ENCODE measurements around the gene PWP2.
A peak's percentile ranks its signal among the peaks of the same experiment; 100 is the strongest.
"Not testable (repeated sequence)": the region's sequence is repeated elsewhere in the genome, so short reads cannot be mapped to it uniquely, and the experiment has no call there.

PWP2 gene

DNA sequence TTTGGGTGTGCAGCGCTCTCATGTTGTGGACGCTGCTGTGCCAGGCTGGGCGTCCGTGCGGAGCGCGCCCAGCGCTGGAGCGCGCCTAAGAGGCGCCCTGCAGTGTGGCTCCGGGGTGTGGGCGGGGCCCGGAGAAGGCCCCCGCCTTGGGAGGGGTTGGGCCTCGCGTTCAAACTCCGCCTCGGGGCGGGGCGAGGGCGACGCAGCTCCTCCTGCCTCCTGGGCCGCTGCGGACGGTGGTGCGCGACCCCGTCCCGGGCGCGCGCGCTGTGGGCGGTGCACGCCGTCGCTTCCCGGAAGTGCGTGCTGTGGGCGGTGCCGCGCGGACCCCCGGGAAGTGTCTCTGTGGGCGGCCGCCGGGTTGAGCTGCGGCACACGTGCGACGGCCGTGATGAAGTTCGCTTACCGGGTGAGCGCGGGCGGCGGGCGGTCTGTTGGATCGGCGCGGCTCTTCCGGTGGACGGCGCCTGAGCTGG, at the start of gene PWP2:
Gene PWP2 (plus strand): TSS at position 374 of the 476 bp plus-strand sequence. CDS start 18 bp downstream, at position 392.
- not testable (repeated sequence) for DNase-seq (ENCODE audit: low read depth in 2 of 2, low spot score in 1 of 2)

DNA sequence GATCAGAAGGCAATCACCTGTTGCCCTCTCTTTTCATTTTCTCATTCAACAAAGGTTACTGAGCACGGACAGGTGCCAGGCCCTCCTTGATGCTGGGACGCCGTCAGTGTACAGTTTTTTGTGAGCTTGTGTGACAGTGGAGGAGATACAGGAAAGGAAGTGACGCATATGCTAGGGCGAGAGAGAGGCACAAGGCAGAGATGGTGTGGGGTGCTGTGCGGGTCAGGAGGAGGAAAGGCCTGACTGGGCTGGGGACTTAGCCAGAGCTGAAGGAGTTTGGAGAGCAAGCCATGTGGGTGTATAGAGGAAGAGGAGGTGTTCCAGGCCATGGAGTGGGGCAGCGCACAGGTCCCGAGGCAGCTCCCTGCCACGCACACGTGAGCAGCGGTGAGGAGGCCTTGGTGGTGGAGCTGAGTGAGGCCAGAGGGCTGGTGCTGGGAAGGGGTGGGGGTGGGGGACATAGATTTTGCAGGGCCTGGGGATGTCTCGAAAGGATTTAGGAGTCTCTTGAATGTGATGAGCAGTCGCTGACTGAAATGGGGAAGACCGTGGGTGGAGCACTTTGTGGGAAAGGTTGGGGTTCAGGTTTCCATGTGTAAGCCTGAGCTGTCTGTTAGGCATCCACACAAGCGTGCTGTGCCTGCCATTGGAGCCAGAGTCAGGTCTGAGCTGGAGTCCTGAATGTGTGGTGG, 49.1 kb upstream of the PWP2 start:
- no peak for DNase-seq (ENCODE audit: low read depth in 2 of 2, low spot score in 1 of 2)

DNA sequence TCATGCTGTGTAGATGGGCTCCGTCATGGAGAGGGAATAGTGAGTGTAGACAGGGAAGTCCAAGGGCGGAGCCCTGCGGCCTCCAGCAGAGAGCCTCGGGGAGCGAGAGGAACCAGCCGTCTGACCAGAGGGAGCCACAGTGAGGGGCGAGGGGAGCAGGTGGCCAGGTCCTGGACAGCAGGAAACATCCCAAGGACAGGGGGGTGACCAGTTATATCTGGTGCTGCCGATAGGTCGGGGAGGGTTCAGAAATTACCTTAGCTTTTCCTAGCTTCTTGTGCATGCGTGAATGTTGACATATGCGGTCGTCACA, 48.6 kb upstream of the PWP2 start:
- no peak for DNase-seq (ENCODE audit: low read depth in 2 of 2, low spot score in 1 of 2)

GRCh38 chr21:44058981-44059380, 48.2 kb upstream of the PWP2 start:
- no peak for DNase-seq (ENCODE audit: low read depth in 2 of 2, low spot score in 1 of 2)

DNA sequence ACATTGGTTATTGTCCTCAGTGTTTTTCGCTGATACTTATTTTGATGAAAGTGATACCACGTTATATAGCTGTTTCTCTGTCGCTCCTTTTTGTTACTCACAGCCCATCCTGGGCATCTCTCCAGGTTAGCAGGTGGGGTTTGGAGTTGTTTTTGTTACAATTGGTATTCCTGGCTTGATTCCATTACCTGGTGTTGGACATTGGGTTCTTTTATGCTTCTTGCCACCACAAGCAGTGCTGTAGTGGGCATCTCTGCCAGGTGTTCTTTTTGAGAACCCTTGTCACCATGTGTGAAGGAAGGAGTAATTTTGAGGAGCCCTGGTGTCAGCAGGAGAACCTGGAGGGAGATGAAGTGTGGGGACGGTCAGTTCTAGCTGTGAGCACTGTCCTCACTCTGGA, 47.5 kb upstream of the PWP2 start:
- DNase-seq (ENCODE audit: low read depth in 2 of 2, low spot score in 1 of 2), result no peak

DNA sequence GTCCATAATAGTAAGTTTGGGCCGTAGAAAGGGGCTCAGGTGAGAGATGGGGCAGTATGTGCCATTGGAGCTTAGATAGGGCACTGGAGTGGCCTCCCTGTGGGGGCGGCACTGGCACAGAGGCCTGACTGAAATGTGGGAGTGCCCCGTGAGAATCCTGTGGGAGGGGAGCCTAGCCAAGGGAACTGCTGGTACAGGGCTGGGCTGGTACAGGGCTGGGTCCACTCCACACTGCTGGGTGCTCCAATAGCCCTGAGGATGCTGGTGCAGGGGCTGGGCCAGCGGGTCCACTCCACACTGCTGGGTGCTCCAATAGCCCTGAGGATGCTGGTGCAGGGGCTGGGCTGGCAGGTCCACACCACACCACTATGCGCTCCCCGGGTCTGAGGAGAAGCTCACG, 44.8 kb upstream of the PWP2 start:
- no peak for DNase-seq (ENCODE audit: low read depth in 2 of 2, low spot score in 1 of 2)

- no peak for DNase-seq (ENCODE audit: low read depth in 2 of 2, low spot score in 1 of 2)
These were observed 43.9 kb upstream of the PWP2 start for GRCh38 chr21:44063151-44063912.

DNA sequence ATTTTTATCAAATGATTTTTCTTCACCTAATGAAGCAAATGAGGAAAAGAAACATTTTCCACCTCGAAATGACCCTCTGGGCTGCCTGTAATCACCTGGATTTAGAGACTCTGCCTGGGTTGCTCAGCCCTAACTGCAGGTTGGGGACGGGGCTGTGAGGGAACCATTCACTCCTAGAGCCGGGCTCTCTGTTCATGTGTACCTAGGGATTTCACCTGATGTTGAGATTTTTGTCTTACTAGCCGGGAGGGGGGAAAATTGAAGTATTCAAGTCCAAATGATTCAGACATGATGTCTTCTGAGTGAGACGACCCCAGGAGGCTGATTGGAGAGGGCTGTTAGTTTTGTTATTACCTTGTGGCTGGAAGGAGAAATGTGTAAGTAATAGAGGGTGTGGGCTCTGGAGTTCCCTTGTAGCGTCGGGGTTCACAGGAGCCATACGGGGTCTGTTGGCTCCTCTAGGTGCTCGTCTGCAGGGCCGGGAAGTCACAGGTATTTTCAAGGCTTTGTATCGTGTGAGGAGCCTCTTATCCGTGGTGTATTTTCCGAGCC, 42.3 kb upstream of the PWP2 start:
- DNase-seq (ENCODE audit: low read depth in 2 of 2, low spot score in 1 of 2), result no peak

GRCh38 chr21:44065428-44065827, 41.8 kb upstream of the PWP2 start:
- peak; percentile 49 to 55 for DNase-seq (ENCODE audit: low read depth in 2 of 2, low spot score in 1 of 2)

DNA sequence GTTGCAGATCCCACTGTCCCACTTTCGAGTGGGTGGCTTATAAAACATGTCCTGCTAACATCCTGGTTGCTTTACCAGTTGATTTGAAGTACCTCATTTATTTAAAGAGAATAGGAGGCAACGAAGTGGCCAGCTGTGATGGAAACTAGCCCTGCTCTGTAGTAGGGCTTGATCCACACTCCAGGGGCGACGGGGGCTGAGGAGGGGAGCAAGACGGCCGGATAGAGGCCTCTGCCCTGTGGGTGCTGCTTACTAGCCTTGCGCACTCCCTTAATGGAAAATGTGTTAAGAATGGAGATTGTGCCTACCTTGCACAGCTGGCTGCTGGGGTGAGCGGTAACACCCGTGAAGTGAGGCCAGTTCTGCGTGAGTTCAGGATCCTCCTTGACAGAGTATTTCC, 41.1 kb upstream of the PWP2 start:
- no peak for DNase-seq (ENCODE audit: low read depth in 2 of 2, low spot score in 1 of 2)

- no peak for DNase-seq (ENCODE audit: low read depth in 2 of 2, low spot score in 1 of 2)
These were observed 40.0 kb upstream of the PWP2 start for GRCh38 chr21:44067011-44067839.

- no peak for DNase-seq (ENCODE audit: low read depth in 2 of 2, low spot score in 1 of 2)
These were observed 36.8 kb upstream of the PWP2 start for GRCh38 chr21:44070391-44070790.

GRCh38 chr21:44071359-44072104, 35.7 kb upstream of the PWP2 start:
- DNase-seq (ENCODE audit: low read depth in 2 of 2, low spot score in 1 of 2), result no peak

DNA sequence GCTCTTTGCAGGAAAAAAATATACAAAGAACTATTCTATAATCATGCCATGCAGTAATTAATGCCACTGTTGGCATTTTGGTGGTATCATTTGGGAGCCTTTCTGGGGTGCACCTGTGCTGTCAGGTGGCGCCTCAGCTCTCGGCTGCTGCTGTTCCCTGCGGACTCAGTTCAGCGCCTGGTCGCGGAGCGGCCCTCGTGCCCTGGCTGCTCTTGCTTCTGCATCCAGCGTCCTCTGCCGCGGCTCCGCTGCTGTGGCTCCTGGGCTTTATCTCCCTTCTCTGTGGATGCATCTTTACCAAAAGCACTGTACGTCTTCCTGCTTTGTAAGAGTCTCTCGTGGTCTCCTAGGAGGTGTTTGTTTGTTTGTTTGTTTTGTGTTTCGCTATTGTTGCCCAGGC, 35.1 kb upstream of the PWP2 start:
- DNase-seq (ENCODE audit: low read depth in 2 of 2, low spot score in 1 of 2), result no peak

GRCh38 chr21:44074315-44074958, 32.8 kb upstream of the PWP2 start:
- DNase-seq (ENCODE audit: low read depth in 2 of 2, low spot score in 1 of 2), result no peak

GRCh38 chr21:44076316-44076715, 30.9 kb upstream of the PWP2 start:
- DNase-seq (ENCODE audit: low read depth in 2 of 2, low spot score in 1 of 2), result no peak

DNA sequence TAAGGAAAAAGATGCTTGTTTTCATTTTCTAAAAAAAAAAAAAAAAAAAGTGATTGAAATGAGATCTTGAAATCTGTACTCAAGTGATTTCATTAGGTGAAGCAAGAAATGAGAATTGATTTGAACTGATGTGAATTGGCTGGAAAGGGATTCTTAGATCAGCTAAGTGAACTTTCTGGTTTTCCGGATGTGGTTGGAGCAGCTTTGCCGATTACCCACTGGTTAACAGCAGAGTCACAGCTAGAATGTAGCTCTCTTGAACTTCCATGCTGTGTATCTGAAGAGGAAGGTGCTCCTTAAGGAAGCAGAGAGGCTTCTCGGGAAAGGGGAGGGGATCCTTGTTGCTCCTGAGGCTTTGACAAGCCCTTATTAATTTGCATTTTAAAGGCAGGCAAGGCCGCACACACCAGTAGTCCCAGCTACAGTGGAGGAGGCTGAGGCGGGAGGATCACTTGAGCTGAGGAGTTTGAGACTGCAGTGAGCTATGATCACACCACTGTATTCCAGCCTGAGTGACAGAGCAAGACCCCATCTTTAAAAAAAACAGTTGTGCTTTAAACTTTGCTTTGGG, 28.7 kb upstream of the PWP2 start:
- DNase-seq (ENCODE audit: low read depth in 2 of 2, low spot score in 1 of 2), result no peak

DNA sequence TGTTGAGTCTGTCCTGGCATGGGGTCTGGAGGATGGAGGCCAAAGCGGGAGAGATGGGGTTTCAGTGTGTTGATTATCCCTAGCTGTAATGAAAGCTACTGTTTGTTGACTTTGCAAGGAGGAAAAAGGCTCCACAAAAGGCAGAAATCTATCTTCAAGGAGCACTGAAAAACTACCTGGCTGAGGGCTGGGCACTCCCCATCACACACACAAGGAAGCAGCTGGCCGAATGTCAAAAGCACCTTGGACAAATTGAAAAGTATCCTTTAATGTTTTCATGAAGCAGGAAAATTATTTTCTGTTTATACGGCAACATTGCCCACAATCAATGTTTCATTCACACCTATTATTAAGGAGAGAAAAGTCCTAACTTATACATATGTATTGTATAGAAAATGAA, 27.8 kb upstream of the PWP2 start:
- DNase-seq (ENCODE audit: low read depth in 2 of 2, low spot score in 1 of 2), result no peak

DNA sequence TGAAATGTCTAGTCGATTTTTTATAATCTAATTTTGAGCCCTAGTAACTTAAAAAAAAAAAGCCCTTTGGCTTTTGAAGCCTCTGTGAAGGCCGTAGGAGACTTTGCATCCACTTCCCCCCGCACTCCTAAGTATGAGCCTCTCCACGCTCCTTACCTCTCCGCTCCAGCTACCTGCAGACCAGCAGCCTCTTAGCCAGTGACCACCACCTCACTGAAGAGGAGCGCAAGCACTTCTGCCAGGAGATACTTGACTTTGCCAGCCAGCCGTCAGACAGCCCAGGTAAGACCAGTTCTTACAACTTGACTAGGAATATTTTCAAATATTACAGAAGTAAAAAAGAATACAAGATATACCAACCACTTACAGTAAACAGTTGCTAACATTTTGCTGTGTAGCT, 27.4 kb upstream of the PWP2 start:
- no peak for DNase-seq (ENCODE audit: low read depth in 2 of 2, low spot score in 1 of 2)
